GM12891 (cell line): ENCODE measurements around the gene CKMT2.

Source experiments
- PAX5 ChIP-seq: IDR thresholded peaks from 2 replicates; pipeline ENCODE4 v1.6.1; 2011; ENCODE audit warnings: low read length, moderate library complexity, mild to moderate bottlenecking; ENCODE audit not compliant: insufficient read depth, severe bottlenecking
- POLR2AphosphoS5 ChIP-seq: IDR thresholded peaks from 2 replicates; pipeline ENCODE4 v1.6.1; 2011; ENCODE audit warnings: low read depth, low read length, control low read depth

- peak; percentile 24 for TF ChIP-seq PAX5
- peak; percentile 97 for TF ChIP-seq POLR2AphosphoS5
These were observed 68.3 kb downstream of the CKMT2 start, which contains the start of gene ZCCHC9 for GRCh38 chr5:81301271-81302015.
